Endothelial cell of umbilical vein (primary cell): ENCODE data around the gene SGSM2.

Source experiments
- EZH2 ChIP-seq: IDR thresholded peaks from 2 replicates; pipeline ENCODE4 v1.6.1; 2012; ENCODE audit warnings: borderline replicate concordance, low read depth, mild to moderate bottlenecking, moderate library complexity, low read length, inconsistent platforms; ENCODE audit not compliant: severe bottlenecking
- POLR2A ChIP-seq: IDR thresholded peaks from 2 replicates; pipeline ENCODE4 v1.6.1; 2012; ENCODE audit warnings: low read depth, mild to moderate bottlenecking, control low read depth, low read length
- POLR2AphosphoS5 ChIP-seq: IDR thresholded peaks from 2 replicates; pipeline ENCODE4 v1.6.1; 2012; ENCODE audit warnings: low read depth, mild to moderate bottlenecking, control low read depth, low read length, moderate library complexity; ENCODE audit not compliant: insufficient read depth
- TF ChIP-seq, protein P1 (sequence below), 2 donors: IDR thresholded peaks; 1 replicate in 1 of 2; 2 replicates in 1 of 2; pipeline ENCODE4 v1.5.1; 2011; ENCODE audit warnings: low read length in 2 of 2, mild to moderate bottlenecking in 2 of 2, moderate library complexity in 2 of 2, control low read depth in 1 of 2, inconsistent platforms in 1 of 2, low read depth in 1 of 2; ENCODE audit not compliant: insufficient read depth in 1 of 2; ENCODE audit errors: extremely low read depth in 1 of 2

GRCh38 chr17:2368359-2368758 is 31.1 kb downstream of the SGSM2 start:
- TF ChIP-seq POLR2AphosphoS5 (no peak), EZH2 (no peak), POLR2A (no peak)
- TF ChIP-seq, protein P1, sequence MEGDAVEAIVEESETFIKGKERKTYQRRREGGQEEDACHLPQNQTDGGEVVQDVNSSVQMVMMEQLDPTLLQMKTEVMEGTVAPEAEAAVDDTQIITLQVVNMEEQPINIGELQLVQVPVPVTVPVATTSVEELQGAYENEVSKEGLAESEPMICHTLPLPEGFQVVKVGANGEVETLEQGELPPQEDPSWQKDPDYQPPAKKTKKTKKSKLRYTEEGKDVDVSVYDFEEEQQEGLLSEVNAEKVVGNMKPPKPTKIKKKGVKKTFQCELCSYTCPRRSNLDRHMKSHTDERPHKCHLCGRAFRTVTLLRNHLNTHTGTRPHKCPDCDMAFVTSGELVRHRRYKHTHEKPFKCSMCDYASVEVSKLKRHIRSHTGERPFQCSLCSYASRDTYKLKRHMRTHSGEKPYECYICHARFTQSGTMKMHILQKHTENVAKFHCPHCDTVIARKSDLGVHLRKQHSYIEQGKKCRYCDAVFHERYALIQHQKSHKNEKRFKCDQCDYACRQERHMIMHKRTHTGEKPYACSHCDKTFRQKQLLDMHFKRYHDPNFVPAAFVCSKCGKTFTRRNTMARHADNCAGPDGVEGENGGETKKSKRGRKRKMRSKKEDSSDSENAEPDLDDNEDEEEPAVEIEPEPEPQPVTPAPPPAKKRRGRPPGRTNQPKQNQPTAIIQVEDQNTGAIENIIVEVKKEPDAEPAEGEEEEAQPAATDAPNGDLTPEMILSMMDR (IDR thresholded peaks at IDR 0.05; ENCODE audit: extremely low read depth in 1 of 2, insufficient read depth in 1 of 2, low read depth in 1 of 2, low read length in 2 of 2): no peak
